HG03060 (cell line): ENCODE data around the gene NSUN7.
"Not testable (repeated sequence)": the region's sequence is repeated elsewhere in the genome, so short reads cannot be mapped to it uniquely, and the experiment has no call there.

ENCODE experiments used
- ATAC-seq: cut with Tn5 transposase; IDR thresholded peaks from one replicate; pipeline ENCODE4 v1.9.1; 2021; ENCODE audit warnings: low read depth, moderate number of reproducible peaks; ENCODE audit not compliant: unreplicated experiment

NSUN7 gene

GRCh38 chr4:40749717-40750460 is at the start of gene NSUN7:
NSUN7 (plus strand) TSS chr4:40749955; CDS start chr4:40750694, 739 bp downstream.
- no peak for ATAC-seq

- no peak for ATAC-seq
These were observed 47.5 kb upstream of the NSUN7 start for GRCh38 chr4:40702137-40702799.

- ATAC-seq, result no peak
These were observed 47.0 kb upstream of the NSUN7 start for GRCh38 chr4:40702800-40703151.

- no peak for ATAC-seq
These were observed 45.7 kb upstream of the NSUN7 start for GRCh38 chr4:40704073-40704472.

- ATAC-seq, result no peak
These were observed 39.1 kb upstream of the NSUN7 start for GRCh38 chr4:40710484-40711254.

- ATAC-seq, result not testable (repeated sequence)
These were observed 36.8 kb upstream of the NSUN7 start for GRCh38 chr4:40713001-40713400.

GRCh38 chr4:40713798-40714197 is 36.0 kb upstream of the NSUN7 start:
- ATAC-seq, result no peak

- no peak for ATAC-seq
These were observed 31.2 kb upstream of the NSUN7 start for GRCh38 chr4:40718586-40718985.

GRCh38 chr4:40719008-40719623 is 30.6 kb upstream of the NSUN7 start:
- no peak for ATAC-seq

GRCh38 chr4:40720351-40720750 is 29.4 kb upstream of the NSUN7 start:
- no peak for ATAC-seq

GRCh38 chr4:40720916-40721315 is 28.8 kb upstream of the NSUN7 start:
- no peak for ATAC-seq

- no peak for ATAC-seq
These were observed 28.0 kb upstream of the NSUN7 start for GRCh38 chr4:40721730-40722171.

GRCh38 chr4:40722576-40723161 is 27.1 kb upstream of the NSUN7 start:
- no peak for ATAC-seq

- ATAC-seq, result no peak
These were observed 26.0 kb upstream of the NSUN7 start for GRCh38 chr4:40723728-40724127.

- ATAC-seq, result no peak
These were observed 21.4 kb upstream of the NSUN7 start for GRCh38 chr4:40728333-40728732.

- no peak for ATAC-seq
These were observed 20.2 kb upstream of the NSUN7 start for GRCh38 chr4:40729555-40729954.

- ATAC-seq, result no peak
These were observed 19.6 kb upstream of the NSUN7 start for GRCh38 chr4:40730091-40730679.

GRCh38 chr4:40731361-40731760 is 18.4 kb upstream of the NSUN7 start:
- no peak for ATAC-seq

- ATAC-seq, result no peak
These were observed 17.9 kb upstream of the NSUN7 start for GRCh38 chr4:40731792-40732245.

- no peak for ATAC-seq
These were observed 16.0 kb upstream of the NSUN7 start for GRCh38 chr4:40733752-40734151.
